KG1 (cell line): ENCODE data around the gene GRB7.

Source experiments
- DNase-seq: peaks from one replicate; lab custom pipeline; 2025; lab: John Stamatoyannopoulos, UW

GRB7 gene

DNA sequence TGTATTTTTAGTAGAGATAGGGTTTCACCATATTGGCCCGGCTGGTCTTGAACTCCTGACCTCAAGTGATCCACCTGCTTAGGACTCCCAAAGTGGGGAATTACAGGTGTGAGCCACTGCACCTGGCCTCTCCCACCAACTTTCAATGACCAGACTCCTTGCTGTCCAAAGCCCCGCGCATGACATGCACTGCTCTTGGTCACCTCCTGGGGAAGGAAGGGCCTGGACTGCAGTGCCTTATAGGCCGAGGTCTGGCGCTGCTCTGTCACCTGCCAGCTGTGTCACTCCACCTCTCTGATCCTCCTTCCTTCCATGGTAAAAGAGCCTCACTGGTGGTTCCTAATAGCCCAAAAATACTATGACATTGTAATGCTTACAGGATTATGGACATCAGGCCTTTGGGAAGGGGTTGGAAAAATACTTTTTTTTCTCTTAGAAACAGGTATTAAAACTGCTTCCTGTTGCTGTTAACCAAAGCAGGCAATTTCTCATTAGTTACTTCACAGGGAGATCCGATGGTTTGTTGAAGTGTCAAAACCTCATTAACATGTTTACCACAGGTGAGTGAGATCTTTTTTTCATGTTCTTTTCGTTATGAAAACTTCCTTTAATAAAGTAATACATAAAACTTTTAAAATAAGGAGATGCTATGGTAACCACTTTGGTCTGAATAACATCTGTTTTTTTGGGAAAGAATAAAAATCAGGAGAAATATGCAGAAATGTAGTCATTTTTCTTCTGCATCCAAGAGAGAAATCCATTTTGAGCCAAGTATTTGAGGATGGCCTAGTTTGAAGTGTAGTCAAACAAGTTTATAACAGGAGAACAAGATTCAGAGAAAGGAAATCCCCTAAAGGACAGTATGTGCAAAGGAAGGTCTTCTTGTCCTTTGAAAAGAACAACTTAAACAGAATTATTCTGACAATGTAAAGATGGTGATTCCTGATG, 35.5 kb downstream of the GRB7 start:
- DNase-seq, result no peak

DNA sequence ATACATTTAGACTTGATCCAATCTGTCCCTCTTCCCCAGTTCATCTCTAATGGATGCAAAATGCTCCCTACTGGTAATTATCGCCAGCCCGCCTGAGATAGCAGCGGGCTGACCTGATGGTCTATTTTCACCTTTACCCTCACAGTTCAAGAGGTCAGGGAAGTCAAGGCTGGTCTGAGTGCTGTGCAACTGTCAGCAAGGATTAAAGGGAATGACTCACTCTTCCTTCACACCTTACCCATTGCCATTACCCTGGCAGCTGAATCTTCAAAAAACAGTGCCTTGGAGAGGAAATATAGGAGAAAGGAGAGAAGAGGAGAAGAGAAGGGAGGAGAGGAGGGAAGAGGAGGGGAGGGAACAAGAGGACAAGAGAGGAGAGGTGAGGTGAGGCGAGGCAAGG, 36.3 kb downstream of the GRB7 start:
- no peak for DNase-seq

DNA sequence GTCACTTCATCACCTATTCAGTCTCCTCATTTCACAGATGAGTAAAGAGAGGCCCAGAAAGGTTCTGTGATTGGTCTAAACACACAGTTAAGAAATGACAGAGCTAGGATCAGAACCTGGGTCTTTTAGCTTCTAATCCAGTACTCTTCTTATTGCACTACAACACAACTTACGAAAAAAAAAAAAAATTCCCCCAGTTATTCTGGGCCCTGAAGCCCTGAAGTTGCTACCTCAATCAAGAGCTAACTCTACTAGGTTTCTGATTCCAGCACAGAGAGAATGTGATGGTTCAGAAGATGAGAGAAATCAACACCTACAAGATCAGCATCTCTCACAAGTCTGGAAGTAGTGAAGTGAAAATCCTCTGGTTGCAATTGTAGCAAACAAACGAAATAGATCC, 37.3 kb downstream of the GRB7 start:
- DNase-seq, result no peak

DNA sequence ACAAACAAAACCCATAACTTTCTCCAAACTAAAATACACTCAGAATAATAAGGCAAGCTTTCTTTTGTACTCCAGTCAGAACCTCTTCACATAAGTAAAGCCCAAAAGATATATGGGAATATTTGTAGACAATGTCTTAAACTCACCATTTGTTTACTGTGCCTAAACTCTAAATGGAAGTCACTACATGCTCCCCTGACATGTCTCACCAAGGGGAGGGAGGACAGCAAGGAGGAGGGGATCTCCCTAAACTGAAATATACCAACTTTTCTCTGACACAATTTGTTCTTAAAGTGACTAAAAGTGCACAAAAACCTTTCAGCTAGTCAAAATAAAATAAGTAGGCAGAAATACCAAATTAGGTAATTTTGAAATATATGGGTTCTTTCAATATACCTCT, 38.5 kb downstream of the GRB7 start:
- no peak for DNase-seq

DNA sequence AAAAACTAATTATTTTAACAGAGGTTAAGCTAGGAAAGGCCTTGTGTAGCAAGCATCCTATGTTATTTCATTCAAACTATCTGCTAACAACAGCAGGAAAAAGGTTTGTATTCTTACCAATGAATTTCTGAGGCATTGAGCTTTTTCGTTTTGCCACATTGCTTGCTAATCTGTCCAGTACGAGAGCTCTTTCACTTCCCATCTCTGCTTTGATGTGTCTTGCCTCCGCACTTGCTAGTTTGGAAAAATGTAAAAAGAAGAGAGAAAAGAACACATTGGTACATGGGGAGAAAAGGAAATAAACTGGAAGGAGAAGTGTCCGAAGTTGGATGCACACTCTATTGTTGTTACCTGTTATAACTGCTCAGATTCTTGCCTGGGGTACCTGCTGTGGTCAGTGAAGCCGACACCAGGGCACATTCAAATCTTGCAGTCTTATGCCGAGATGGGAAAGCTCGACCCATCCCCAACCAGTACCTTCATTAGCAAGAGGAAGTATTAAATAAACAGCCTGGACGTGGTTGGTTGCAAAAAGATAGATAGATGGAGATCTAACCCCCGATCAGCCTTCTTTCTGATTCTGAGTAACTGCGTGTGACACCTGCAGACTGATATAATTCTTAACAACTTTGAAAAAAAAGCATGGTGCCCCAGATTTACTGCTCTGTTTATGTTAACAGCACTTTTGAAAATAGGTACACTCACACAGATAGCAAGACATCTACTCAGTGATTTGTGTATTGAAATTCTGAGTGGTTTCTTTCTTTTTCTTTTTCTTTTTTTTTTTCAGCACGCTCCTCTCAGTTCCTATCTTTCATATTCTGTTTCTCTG, 40.0 kb downstream of the GRB7 start:
- DNase-seq, result no peak

DNA sequence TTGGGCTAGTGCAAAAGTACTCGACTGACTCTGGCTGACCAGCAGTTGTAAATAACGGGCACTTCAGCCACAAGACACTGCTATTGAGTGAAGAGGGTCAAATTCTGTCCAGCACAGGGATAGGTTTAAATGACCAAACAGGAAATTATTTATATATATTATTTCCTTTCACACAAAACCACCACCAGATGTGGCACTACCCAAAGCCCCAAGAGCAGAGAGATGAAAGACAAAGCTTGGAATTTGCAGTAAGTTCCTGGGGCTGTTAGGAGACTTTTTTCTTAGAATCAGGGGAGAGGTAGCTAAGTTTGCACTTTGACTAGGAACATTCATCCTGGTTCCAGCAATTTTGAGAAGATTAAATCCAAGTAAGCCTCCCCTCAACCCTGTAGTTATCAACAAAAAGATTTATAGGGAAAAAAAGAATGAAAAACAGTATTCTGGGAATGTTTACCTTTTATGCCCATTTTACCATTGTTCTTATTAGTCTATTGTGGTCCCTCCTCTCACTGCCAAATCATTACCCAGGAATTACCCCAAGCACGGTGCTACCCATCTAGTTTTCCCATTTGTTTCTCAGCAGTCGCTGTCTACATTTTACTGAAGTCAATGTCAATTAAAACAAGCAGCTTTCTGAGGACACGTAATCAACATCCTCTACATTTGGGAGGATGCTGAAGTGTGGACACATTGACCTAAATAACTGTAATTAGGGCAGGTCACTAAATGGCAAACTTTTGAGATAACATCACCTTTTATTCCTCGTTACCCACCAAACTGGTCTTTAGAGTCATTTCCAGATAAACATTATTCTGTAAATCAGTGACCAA, 43.5 kb downstream of the GRB7 start:
- no peak for DNase-seq

DNA sequence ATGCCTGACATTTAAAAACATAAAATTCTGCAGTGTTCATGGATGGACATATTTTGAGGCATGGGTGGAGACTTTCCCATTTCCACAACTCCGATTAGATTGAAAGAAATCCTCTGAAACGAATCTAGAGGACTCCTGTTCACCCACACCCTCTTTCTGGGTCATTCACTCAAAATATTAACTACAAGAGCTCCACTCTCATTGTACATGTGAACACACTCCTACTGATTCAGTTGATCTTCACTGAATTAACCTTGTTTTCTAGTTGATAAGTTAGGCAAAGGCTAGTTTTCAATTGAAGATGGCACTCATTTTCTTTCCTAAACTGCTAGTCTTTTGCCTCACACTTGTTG, 44.1 kb downstream of the GRB7 start:
- no peak for DNase-seq

DNA sequence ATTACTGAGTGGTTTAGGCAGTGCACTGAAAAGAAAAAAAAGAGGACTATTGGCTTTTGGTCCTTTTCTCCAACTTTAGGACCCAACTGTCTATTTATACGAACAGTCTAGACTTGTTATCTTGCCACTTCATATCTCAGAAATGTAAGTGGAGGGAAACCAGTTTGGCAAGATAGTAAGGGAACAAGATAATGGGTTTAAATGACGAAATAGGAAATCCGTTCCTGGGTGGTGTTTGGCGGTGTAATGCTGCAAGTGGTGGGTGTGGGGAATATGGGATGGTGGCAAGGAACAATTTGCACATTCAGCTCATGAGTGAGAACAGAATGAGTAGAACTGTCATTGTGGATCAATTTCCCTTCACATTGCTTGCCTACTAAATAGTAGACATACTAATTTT, 44.7 kb downstream of the GRB7 start:
- no peak for DNase-seq

DNA sequence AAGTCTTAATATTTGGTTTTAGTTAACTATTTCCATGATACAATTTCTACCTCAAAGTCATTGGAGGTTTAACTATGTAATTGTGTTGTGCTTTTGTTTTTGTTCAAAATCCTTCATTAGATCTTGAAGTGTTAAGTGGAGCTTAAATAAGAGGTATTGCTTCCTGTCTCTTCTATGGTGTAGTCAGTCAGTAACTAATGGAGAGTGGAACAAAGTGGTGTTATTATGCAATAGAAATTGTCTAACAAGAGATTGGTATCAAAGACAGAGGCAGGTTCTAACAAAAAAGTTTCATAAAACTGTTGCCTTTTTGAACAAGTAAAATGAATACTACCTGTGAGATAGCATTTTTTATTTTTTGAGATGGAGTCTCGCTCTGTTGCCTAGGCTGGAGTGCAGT, 45.2 kb downstream of the GRB7 start:
- no peak for DNase-seq

DNA sequence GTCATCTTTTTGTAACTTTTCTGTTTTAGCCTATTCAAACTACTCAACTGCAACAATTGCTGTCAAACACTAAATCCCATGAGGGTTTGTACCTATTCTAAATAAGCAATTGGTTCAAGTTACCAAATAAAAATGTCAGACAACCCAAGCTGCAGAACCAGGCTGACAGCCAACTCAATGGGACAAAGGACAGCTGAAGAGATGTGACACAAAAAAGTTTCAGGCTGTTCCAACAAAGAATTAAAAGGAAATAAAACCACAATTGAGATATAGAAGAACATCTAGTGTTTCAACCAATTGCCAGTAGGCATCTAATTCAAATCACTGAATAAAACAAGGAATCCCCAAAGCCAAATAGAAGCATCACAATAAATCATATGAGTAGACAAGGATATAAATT, 49.3 kb downstream of the GRB7 start:
- DNase-seq, result no peak

DNA sequence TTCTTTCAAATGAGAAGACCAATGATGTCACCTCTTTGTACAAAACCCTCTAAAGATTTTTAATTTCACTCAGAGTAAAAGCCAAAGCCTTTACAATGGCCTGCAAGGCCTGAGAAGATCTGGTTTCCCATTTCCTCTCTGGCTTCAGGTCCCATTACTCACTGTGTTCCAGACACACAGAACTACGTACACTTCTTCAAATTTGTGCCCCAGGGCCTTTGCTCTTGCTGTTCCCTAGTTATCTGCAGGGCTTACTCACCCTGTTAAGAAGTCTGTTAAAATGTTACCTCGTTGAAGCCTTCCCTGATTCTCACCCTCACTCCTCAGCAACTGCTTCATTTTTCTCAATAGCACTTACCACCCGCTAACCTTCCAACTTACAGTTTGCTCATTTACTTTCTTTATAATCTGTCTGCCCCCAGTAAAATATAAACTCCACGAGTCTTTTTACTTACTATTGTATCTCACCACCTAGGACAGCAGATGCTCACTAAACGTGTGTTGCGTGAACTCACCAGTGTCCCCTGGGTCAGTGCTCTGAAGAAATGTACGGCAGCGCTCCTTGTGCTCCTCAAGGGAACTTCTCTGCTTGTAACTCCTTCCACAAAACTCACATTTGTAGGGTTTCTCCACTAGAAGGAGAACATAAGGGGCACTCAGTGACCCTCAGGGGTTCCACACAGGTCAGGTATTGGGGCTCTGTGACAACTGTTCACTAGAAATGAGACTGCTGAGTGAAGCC, 50.2 kb downstream of the GRB7 start:
- no peak for DNase-seq

DNA sequence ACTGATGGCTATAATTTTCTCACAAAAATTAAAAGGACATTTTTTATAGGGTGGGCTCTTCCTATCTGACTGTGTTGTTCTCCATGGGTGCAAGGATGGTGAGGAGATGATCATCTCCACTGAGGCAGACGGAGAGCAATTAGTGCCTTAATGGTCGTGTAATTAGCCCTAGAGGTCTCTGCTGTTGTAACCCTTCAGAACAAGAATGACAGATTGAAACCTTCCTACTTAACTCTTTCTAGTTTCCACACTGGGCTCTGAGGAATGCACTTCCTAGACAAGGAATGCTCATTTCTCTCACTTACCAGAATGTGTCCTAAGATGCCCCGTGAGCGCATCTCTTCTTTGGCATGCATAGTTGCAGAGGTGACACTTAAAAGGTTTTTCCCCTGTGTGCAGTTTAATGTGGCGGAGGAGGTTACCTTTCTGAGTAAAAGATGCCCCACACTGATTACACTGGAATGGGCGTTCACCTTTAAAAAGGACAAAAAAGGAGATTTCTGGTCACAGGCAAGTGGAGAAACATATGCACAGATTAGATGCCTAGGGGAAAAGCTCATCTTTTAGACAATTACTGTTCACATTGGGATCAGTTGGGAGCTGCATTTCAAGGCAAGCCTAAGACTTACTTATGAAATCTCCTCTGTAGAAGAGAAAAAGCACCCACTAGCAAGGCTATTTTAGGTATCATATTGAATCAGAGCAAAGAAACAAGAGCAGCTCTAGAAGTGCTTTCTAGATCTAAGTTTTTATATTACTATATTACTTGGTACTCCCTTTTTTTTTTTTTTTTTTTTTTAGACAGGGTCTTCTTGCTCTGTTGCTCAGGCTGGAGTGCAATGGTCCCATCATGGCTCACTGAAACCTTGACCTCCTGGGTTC, 53.6 kb downstream of the GRB7 start:
- no peak for DNase-seq

DNA sequence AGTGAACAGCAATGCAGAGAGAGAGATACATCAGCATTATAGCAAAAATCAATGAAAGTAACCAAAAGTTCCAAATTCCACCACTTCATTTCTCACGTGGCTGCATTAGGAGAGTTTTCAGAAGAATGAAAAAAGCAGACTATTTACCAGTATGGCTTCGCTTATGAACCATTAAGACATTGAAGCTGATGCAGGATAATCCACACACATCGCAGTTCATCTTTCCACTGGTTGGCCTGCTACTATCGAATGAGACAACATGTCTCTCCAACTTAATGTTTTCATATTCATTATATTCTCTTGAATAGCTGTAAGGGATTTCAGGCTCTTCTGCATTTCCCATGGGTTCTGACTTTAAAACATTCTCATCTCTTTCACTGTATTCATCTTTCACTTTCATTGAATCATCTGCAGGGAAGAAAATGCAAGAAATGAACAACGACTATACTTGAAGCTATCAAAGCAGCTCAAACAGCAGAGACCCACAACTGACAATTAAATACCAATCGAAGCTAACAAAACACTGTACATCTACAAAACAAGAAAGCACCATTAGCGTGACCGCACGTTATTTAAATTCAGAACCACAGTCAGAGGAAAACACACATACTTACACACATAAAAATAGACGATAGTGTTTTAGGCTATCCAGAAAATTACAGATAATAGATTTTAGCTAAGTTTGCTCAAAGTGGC, 54.9 kb downstream of the GRB7 start:
- DNase-seq, result no peak

DNA sequence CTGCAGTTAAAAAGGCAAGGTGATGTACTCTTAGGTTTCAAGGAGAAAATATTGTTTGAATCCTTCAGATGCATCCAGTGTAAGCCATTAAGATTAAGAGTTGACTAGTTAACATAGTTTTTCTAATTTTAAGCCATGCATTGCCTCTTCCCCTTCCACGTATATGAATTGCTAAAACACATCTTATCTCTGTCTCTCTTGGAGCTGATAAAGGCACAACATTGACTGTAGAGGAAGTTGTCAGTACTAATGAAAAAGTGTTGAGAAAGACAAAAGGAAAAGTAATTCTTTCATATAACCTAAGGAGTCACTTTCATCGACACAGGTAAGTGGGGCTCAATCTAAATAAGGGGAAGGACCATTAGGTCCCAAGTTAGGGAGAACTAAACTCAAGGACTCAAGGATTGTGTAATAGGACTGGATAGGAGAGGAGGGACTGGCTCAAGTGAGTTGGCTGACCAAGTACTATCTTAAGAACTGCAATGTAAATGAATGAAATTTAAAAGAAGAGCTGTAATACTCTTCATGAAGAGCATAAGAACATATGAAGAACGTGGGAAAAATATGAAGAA, 55.6 kb downstream of the GRB7 start:
- DNase-seq, result no peak

DNA sequence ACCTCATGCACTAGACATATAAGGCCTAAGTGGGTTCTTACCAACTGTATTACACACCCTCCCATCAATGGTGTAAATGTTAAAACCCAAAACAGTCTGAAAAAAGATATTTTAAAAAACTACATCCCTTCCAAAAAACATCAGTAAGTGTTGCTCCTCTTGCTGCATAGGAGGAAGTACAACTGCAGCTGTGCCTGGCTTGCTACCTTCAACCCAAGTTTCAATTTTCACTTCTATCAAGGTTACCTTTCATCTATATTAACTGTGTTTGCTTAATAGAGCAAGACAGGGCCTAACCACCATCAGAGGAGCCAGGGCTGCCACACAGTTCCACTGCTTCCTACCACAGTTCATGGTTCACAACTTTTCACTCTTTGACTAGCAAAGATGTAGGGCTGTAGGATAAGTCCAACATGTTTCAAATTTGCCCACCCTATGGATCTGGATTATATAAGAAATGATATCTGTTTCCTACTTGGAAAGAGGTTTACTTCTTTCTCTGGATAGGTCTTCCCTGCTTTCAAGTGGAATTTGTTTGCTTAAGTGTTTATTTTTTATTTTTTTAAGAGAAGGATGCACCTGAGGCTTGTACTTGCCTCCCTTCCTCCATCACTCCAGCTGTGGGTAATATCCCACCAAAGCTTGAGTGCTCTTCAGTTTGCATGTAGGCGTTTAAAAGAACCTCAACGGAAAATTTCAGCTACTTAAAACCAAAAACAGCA, 56.7 kb downstream of the GRB7 start:
- no peak for DNase-seq
